Stimulated activated naive B cell treated with anti-CD40 and anti-IgM and Interleukin-4, amounts not matched to agents 10 μg/mL and 1 μg/mL and 100 μg/mL, for 72 hours (primary cell): ENCODE data around the gene SRBD1.

Experiments used
- ATAC-seq, 2 donors: fragments of 150-1000 bp; cut with Tn5 transposase; replicated peaks; 2 replicates each; pipeline ENCODE4 v1.10.0; 2021; ENCODE audit warnings: moderate library complexity in 1 of 2
- DNase-seq: peaks from one replicate; pipeline ENCODE4 v3.0.0; 2021
- H3K27ac Mint-ChIP-seq: one replicate; pipeline ENCODE4 v1.8.0; 2022; ENCODE audit warnings: mild to moderate bottlenecking, mixed read lengths
- H3K27me3 Mint-ChIP-seq, 2 donors: one replicate each; pipeline ENCODE4 v1.8.0; 2022; ENCODE audit warnings: mixed read lengths in 2 of 2
- H3K36me3 Mint-ChIP-seq, 2 donors: one replicate each; pipeline ENCODE4 v1.8.0; 2022; ENCODE audit warnings: mixed read lengths in 2 of 2, mild to moderate bottlenecking in 1 of 2
- H3K4me1 Mint-ChIP-seq, 2 donors: one replicate each; pipeline ENCODE4 v1.8.0; 2022; ENCODE audit warnings: mixed read lengths in 2 of 2, mild to moderate bottlenecking in 1 of 2
- H3K4me3 Mint-ChIP-seq, 2 donors: one replicate each; pipeline ENCODE4 v1.8.0; 2022; ENCODE audit warnings: mild to moderate bottlenecking in 2 of 2, mixed read lengths in 2 of 2, moderate library complexity in 1 of 2
- H3K9me3 Mint-ChIP-seq, 2 donors: one replicate each; pipeline ENCODE4 v1.8.0; 2022; ENCODE audit warnings: mixed read lengths in 2 of 2, mild to moderate bottlenecking in 1 of 2

The SRBD1 gene

GRCh38 chr2:45596761-45597160, 14.3 kb downstream of the SRBD1 start:
- no peak for DNase-seq
- H3K27ac Mint-ChIP-seq = no peak overlapping the region
- peaks cover 0 to 3% of the 10 kb centered on the region in 2 donors for H3K9me3 Mint-ChIP-seq
- peaks cover 11 to 19% of the 10 kb centered on the region in 2 donors for H3K4me1 Mint-ChIP-seq
- peaks cover 59 to 73% of the 10 kb centered on the region in 2 donors for H3K36me3 Mint-ChIP-seq
- H3K27me3 Mint-ChIP-seq = no peaks in the 10 kb centered on the region
- no peak overlapping the region for H3K4me3 Mint-ChIP-seq
- no peak for ATAC-seq

- Mint-ChIP-seq H3K36me3 (peaks cover 61 to 73% of the 10 kb centered on the region in 2 donors), H3K4me3 (no peak overlapping the region), H3K27me3 (no peaks in the 10 kb centered on the region), H3K9me3 (peaks cover 0 to 3% of the 10 kb centered on the region in 2 donors), H3K27ac (no peak overlapping the region), H3K4me1 (peaks cover 11 to 16% of the 10 kb centered on the region in 2 donors)
- DNase-seq (no peak), ATAC-seq (no peak)
These were observed 15.2 kb downstream of the SRBD1 start for GRCh38 chr2:45595721-45596435.

GRCh38 chr2:45591073-45591472, 20.0 kb downstream of the SRBD1 start:
- H3K27me3 Mint-ChIP-seq = no peaks in the 10 kb centered on the region
- H3K36me3 Mint-ChIP-seq = peaks cover 32 to 44% of the 10 kb centered on the region in 2 donors
- ATAC-seq (no peak), DNase-seq (no peak)
- H3K9me3 Mint-ChIP-seq = peaks cover 0 to 3% of the 10 kb centered on the region in 2 donors
- H3K27ac Mint-ChIP-seq = no peak overlapping the region
- H3K4me3 Mint-ChIP-seq = no peak overlapping the region
- H3K4me1 Mint-ChIP-seq = peaks cover 15 to 19% of the 10 kb centered on the region in 2 donors

- ATAC-seq (no peak), DNase-seq (no peak)
- Mint-ChIP-seq H3K27me3 (no peaks in the 10 kb centered on the region), H3K9me3 (peaks cover 0 to 3% of the 10 kb centered on the region in 2 donors), H3K4me1 (peaks cover 15 to 18% of the 10 kb centered on the region in 2 donors), H3K27ac (no peak overlapping the region), H3K4me3 (no peak overlapping the region), H3K36me3 (peaks cover 24% of the 10 kb centered on the region in 2 donors)
These were observed 22.8 kb downstream of the SRBD1 start for GRCh38 chr2:45588158-45588829.

- Mint-ChIP-seq H3K4me1 (peaks cover 15% of the 10 kb centered on the region in 2 donors), H3K27ac (no peak overlapping the region), H3K9me3 (no peaks in the 10 kb centered on the region), H3K36me3 (peaks cover 18 to 20% of the 10 kb centered on the region in 2 donors), H3K4me3 (no peak overlapping the region), H3K27me3 (no peaks in the 10 kb centered on the region)
- ATAC-seq = no peak
- no peak for DNase-seq
These were observed 24.5 kb downstream of the SRBD1 start for GRCh38 chr2:45586600-45586999.

GRCh38 chr2:45585267-45585861, 25.7 kb downstream of the SRBD1 start:
- peak; percentile 5 for DNase-seq
- Mint-ChIP-seq H3K4me3 (no peak overlapping the region), H3K9me3 (no peaks in the 10 kb centered on the region), H3K27me3 (no peaks in the 10 kb centered on the region), H3K36me3 (peaks cover 14 to 15% of the 10 kb centered on the region in 2 donors), H3K27ac (no peak overlapping the region), H3K4me1 (peaks cover 12 to 15% of the 10 kb centered on the region in 2 donors)
- ATAC-seq = peak; percentile 65 to 77

- no peak overlapping the region for H3K4me3 Mint-ChIP-seq
- ATAC-seq (no peak), DNase-seq (no peak)
- H3K36me3 Mint-ChIP-seq = peaks cover 11 to 13% of the 10 kb centered on the region in 2 donors
- H3K27ac Mint-ChIP-seq = no peak overlapping the region
- H3K9me3 Mint-ChIP-seq = no peaks in the 10 kb centered on the region
- no peaks in the 10 kb centered on the region for H3K27me3 Mint-ChIP-seq
- H3K4me1 Mint-ChIP-seq = peaks cover 9 to 10% of the 10 kb centered on the region in 2 donors
These were observed 27.1 kb downstream of the SRBD1 start for GRCh38 chr2:45583977-45584376.

- peaks cover 14 to 18% of the 10 kb centered on the region in 2 donors for H3K36me3 Mint-ChIP-seq
- H3K27ac Mint-ChIP-seq = no peak overlapping the region
- no peaks in the 10 kb centered on the region for H3K27me3 Mint-ChIP-seq
- H3K4me3 Mint-ChIP-seq = no peak overlapping the region
- ATAC-seq (no peak), DNase-seq (no peak)
- no peaks in the 10 kb centered on the region for H3K9me3 Mint-ChIP-seq
- H3K4me1 Mint-ChIP-seq = peaks cover 3 to 5% of the 10 kb centered on the region in 2 donors
These were observed 28.5 kb downstream of the SRBD1 start for GRCh38 chr2:45582522-45582921.

GRCh38 chr2:45578056-45578843, 32.8 kb downstream of the SRBD1 start:
- peak; percentile 71 to 75 for ATAC-seq

GRCh38 chr2:45577441-45577840, 33.6 kb downstream of the SRBD1 start:
- ATAC-seq (no peak), DNase-seq (no peak)
- Mint-ChIP-seq H3K9me3 (no peaks in the 10 kb centered on the region), H3K4me3 (no peak overlapping the region), H3K4me1 (peaks cover 5% of the 10 kb centered on the region in 2 donors), H3K27ac (no peak overlapping the region), H3K36me3 (peaks cover 15 to 33% of the 10 kb centered on the region in 2 donors), H3K27me3 (no peaks in the 10 kb centered on the region)

More at GRCh38 chr2:45578056-45578843, 32.8 kb downstream of the SRBD1 start:
- no peaks in the 10 kb centered on the region for H3K27me3 Mint-ChIP-seq
- peaks cover 5% of the 10 kb centered on the region in 2 donors for H3K4me1 Mint-ChIP-seq
- no peak overlapping the region for H3K4me3 Mint-ChIP-seq
- H3K36me3 Mint-ChIP-seq = peaks cover 17 to 30% of the 10 kb centered on the region in 2 donors
- no peak for DNase-seq
- no peak overlapping the region for H3K27ac Mint-ChIP-seq
- no peaks in the 10 kb centered on the region for H3K9me3 Mint-ChIP-seq

- Mint-ChIP-seq H3K36me3 (peaks cover 17 to 36% of the 10 kb centered on the region in 2 donors), H3K4me3 (no peak overlapping the region), H3K9me3 (no peaks in the 10 kb centered on the region), H3K4me1 (peaks cover 5% of the 10 kb centered on the region in 2 donors), H3K27me3 (no peaks in the 10 kb centered on the region), H3K27ac (no peak overlapping the region)
- no peak for DNase-seq
- ATAC-seq = no peak
These were observed 35.2 kb downstream of the SRBD1 start for GRCh38 chr2:45575881-45576280.

GRCh38 chr2:45572979-45573378, 38.1 kb downstream of the SRBD1 start:
- Mint-ChIP-seq H3K27me3 (no peaks in the 10 kb centered on the region), H3K36me3 (peaks cover 25 to 51% of the 10 kb centered on the region in 2 donors), H3K4me1 (peaks cover 6 to 7% of the 10 kb centered on the region in 2 donors), H3K4me3 (no peak overlapping the region), H3K9me3 (no peaks in the 10 kb centered on the region), H3K27ac (no peak overlapping the region)
- ATAC-seq (no peak), DNase-seq (no peak)

GRCh38 chr2:45571940-45572339, 39.1 kb downstream of the SRBD1 start:
- DNase-seq (no peak), ATAC-seq (no peak)
- Mint-ChIP-seq H3K4me1 (peaks cover 7 to 9% of the 10 kb centered on the region in 2 donors), H3K4me3 (no peak overlapping the region), H3K36me3 (peaks cover 22 to 46% of the 10 kb centered on the region in 2 donors), H3K9me3 (no peaks in the 10 kb centered on the region), H3K27me3 (no peaks in the 10 kb centered on the region), H3K27ac (no peak overlapping the region)
